Measurements from ENCODE around the gene MAPK13. TPM values are rescaled to one million over a fixed set of nuclear protein-coding genes. Genes with fewer than 3 reads are reported as not detected.

Gene MAPK13
- total RNA-seq, 1 donor from 2014 or later, result 1.0 TPM

- no peak for DNase-seq (ENCODE audit: low spot score)
- H3K36me3 Mint-ChIP-seq (ENCODE audit: low read depth), result peaks cover 30% of the 10 kb centered on the region
- no peaks in the 10 kb centered on the region for H3K9me3 Mint-ChIP-seq (ENCODE audit: low read depth)
- peaks cover 3% of the 10 kb centered on the region for H3K4me1 Mint-ChIP-seq (ENCODE audit: low read depth)
- no peak overlapping the region for H3K27ac Mint-ChIP-seq (ENCODE audit: unreplicated experiment)
- no peak for TF ChIP-seq CTCF (IDR thresholded peaks at IDR 0.05)
- no peaks in the 10 kb centered on the region for H3K27me3 Mint-ChIP-seq (ENCODE audit: low read depth)
- no peak overlapping the region for H3K4me3 Mint-ChIP-seq (ENCODE audit: unreplicated experiment)
Measured at GRCh38 chr6:36110050-36110449, 20.3 kb upstream of the MAPK13 start.

GRCh38 chr6:36110863-36111262 is 19.4 kb upstream of the MAPK13 start:
- Mint-ChIP-seq H3K4me3 (ENCODE audit: unreplicated experiment) (no peak overlapping the region), H3K36me3 (ENCODE audit: low read depth) (peaks cover 29% of the 10 kb centered on the region), H3K9me3 (ENCODE audit: low read depth) (no peaks in the 10 kb centered on the region), H3K4me1 (ENCODE audit: low read depth) (peaks cover 3% of the 10 kb centered on the region), H3K27ac (ENCODE audit: unreplicated experiment) (no peak overlapping the region), H3K27me3 (ENCODE audit: low read depth) (no peaks in the 10 kb centered on the region)
- DNase-seq (ENCODE audit: low spot score), result no peak
- no peak for TF ChIP-seq CTCF (IDR thresholded peaks at IDR 0.05)

GRCh38 chr6:36111526-36111925 is 18.8 kb upstream of the MAPK13 start:
- TF ChIP-seq CTCF (IDR thresholded peaks at IDR 0.05), result no peak
- peaks cover 29% of the 10 kb centered on the region for H3K36me3 Mint-ChIP-seq (ENCODE audit: low read depth)
- DNase-seq (ENCODE audit: low spot score), result no peak
- no peaks in the 10 kb centered on the region for H3K9me3 Mint-ChIP-seq (ENCODE audit: low read depth)
- H3K4me1 Mint-ChIP-seq (ENCODE audit: low read depth), result peaks cover 3% of the 10 kb centered on the region
- no peaks in the 10 kb centered on the region for H3K27me3 Mint-ChIP-seq (ENCODE audit: low read depth)
- no peak overlapping the region for H3K4me3 Mint-ChIP-seq (ENCODE audit: unreplicated experiment)
- no peak overlapping the region for H3K27ac Mint-ChIP-seq (ENCODE audit: unreplicated experiment)

GRCh38 chr6:36113049-36113448 is 17.3 kb upstream of the MAPK13 start:
- no peak for TF ChIP-seq CTCF (IDR thresholded peaks at IDR 0.05)

GRCh38 chr6:36113703-36114102 is 16.6 kb upstream of the MAPK13 start:
- Mint-ChIP-seq H3K27ac (ENCODE audit: unreplicated experiment) (no peak overlapping the region), H3K36me3 (ENCODE audit: low read depth) (peaks cover 19% of the 10 kb centered on the region), H3K4me1 (ENCODE audit: low read depth) (peaks cover 3% of the 10 kb centered on the region), H3K9me3 (ENCODE audit: low read depth) (no peaks in the 10 kb centered on the region), H3K4me3 (ENCODE audit: unreplicated experiment) (no peak overlapping the region), H3K27me3 (ENCODE audit: low read depth) (no peaks in the 10 kb centered on the region)
- TF ChIP-seq CTCF (IDR thresholded peaks at IDR 0.05), result no peak
- no peak for DNase-seq (ENCODE audit: low spot score)

More at GRCh38 chr6:36113049-36113448, 17.3 kb upstream of the MAPK13 start:
- Mint-ChIP-seq H3K4me3 (ENCODE audit: unreplicated experiment) (no peak overlapping the region), H3K4me1 (ENCODE audit: low read depth) (peaks cover 3% of the 10 kb centered on the region), H3K27me3 (ENCODE audit: low read depth) (no peaks in the 10 kb centered on the region), H3K27ac (ENCODE audit: unreplicated experiment) (no peak overlapping the region), H3K9me3 (ENCODE audit: low read depth) (no peaks in the 10 kb centered on the region), H3K36me3 (ENCODE audit: low read depth) (peaks cover 24% of the 10 kb centered on the region)
- DNase-seq (ENCODE audit: low spot score), result no peak

Data from chondrocyte (in vitro differentiated cells).